Muscle layer of colon (tissue), 2 donors: ENCODE data around the gene MACROD2.

Source experiments
- H3K27ac ChIP-seq: one replicate; pipeline ENCODE4 v1.7.0; 2013; ENCODE audit warnings: low read depth, mild to moderate bottlenecking, low read length, moderate library complexity
- H3K27me3 ChIP-seq, 2 donors: one replicate each; pipeline ENCODE4 v1.7.0; 2013; ENCODE audit warnings: low read length in 2 of 2, mild to moderate bottlenecking in 2 of 2; ENCODE audit not compliant: insufficient read depth in 2 of 2, control insufficient read depth in 1 of 2
- H3K36me3 ChIP-seq: one replicate; pipeline ENCODE4 v1.7.0; 2013; ENCODE audit warnings: mild to moderate bottlenecking, low read length; ENCODE audit not compliant: insufficient read depth
- H3K4me1 ChIP-seq: one replicate; pipeline ENCODE4 v1.7.0; 2013; ENCODE audit warnings: mild to moderate bottlenecking, low read length; ENCODE audit not compliant: insufficient read depth
- H3K4me3 ChIP-seq, 2 donors: one replicate each; pipeline ENCODE4 v1.7.0; 2013; ENCODE audit warnings: low read length in 2 of 2, low read depth in 1 of 2, mild to moderate bottlenecking in 1 of 2, moderate library complexity in 1 of 2
- H3K9ac ChIP-seq: one replicate; pipeline ENCODE4 v1.7.0; 2013; ENCODE audit warnings: low read length
- H3K9me3 ChIP-seq: one replicate; pipeline ENCODE4 v1.7.0; 2013; ENCODE audit warnings: mild to moderate bottlenecking, low read length
- donor health status: abdominal sarcoma.
- donor health status: Adenocarcinoma of cecum.

The MACROD2 gene

GRCh38 chr20:15265581-15266309 lies 1270.4 kb downstream of the MACROD2 start:
- no peak overlapping the region for H3K9ac ChIP-seq
- H3K36me3 ChIP-seq: no peaks in the 10 kb centered on the region
- no peaks in the 10 kb centered on the region for H3K4me1 ChIP-seq
- H3K9me3 ChIP-seq: no peaks in the 10 kb centered on the region
- no peak overlapping the region for H3K4me3 ChIP-seq
- H3K27ac ChIP-seq: no peak overlapping the region
- no peaks in the 10 kb centered on the region for H3K27me3 ChIP-seq

GRCh38 chr20:15267935-15268334 lies 1272.6 kb downstream of the MACROD2 start:
- Histone ChIP-seq H3K27ac (no peak overlapping the region), H3K4me1 (no peaks in the 10 kb centered on the region), H3K4me3 (no peak overlapping the region), H3K9ac (no peak overlapping the region), H3K27me3 (no peaks in the 10 kb centered on the region), H3K9me3 (no peaks in the 10 kb centered on the region), H3K36me3 (no peaks in the 10 kb centered on the region)

GRCh38 chr20:15278041-15278440 lies 1282.7 kb downstream of the MACROD2 start:
- no peaks in the 10 kb centered on the region for H3K27me3 ChIP-seq
- H3K9ac ChIP-seq: no peak overlapping the region
- H3K9me3 ChIP-seq: no peaks in the 10 kb centered on the region
- H3K27ac ChIP-seq: no peak overlapping the region
- H3K36me3 ChIP-seq: no peaks in the 10 kb centered on the region
- H3K4me1 ChIP-seq: no peaks in the 10 kb centered on the region
- H3K4me3 ChIP-seq: no peak overlapping the region

GRCh38 chr20:15287329-15287728 lies 1292.0 kb downstream of the MACROD2 start:
- Histone ChIP-seq H3K36me3 (no peaks in the 10 kb centered on the region), H3K27ac (no peak overlapping the region), H3K4me3 (no peak overlapping the region), H3K4me1 (no peaks in the 10 kb centered on the region), H3K27me3 (no peaks in the 10 kb centered on the region), H3K9ac (no peak overlapping the region), H3K9me3 (no peaks in the 10 kb centered on the region)

GRCh38 chr20:15288106-15288505 lies 1292.8 kb downstream of the MACROD2 start:
- Histone ChIP-seq H3K4me3 (no peak overlapping the region), H3K9ac (no peak overlapping the region), H3K36me3 (no peaks in the 10 kb centered on the region), H3K4me1 (no peaks in the 10 kb centered on the region), H3K9me3 (no peaks in the 10 kb centered on the region), H3K27ac (no peak overlapping the region), H3K27me3 (no peaks in the 10 kb centered on the region)

- Histone ChIP-seq H3K27me3 (no peaks in the 10 kb centered on the region), H3K9me3 (no peaks in the 10 kb centered on the region), H3K36me3 (no peaks in the 10 kb centered on the region), H3K9ac (no peak overlapping the region), H3K27ac (no peak overlapping the region), H3K4me1 (no peaks in the 10 kb centered on the region), H3K4me3 (no peak overlapping the region)
Measured at GRCh38 chr20:15289337-15289736, 1294.0 kb downstream of the MACROD2 start.

- Histone ChIP-seq H3K4me1 (no peaks in the 10 kb centered on the region), H3K27ac (no peak overlapping the region), H3K9ac (no peak overlapping the region), H3K4me3 (no peak overlapping the region), H3K36me3 (no peaks in the 10 kb centered on the region), H3K9me3 (no peaks in the 10 kb centered on the region), H3K27me3 (no peaks in the 10 kb centered on the region)
Measured at GRCh38 chr20:15292405-15292804, 1297.1 kb downstream of the MACROD2 start.

GRCh38 chr20:15296422-15296821 lies 1301.1 kb downstream of the MACROD2 start:
- H3K27me3 ChIP-seq: no peaks in the 10 kb centered on the region
- H3K9ac ChIP-seq: no peak overlapping the region
- H3K4me1 ChIP-seq: no peaks in the 10 kb centered on the region
- no peak overlapping the region for H3K27ac ChIP-seq
- no peak overlapping the region for H3K4me3 ChIP-seq
- no peaks in the 10 kb centered on the region for H3K36me3 ChIP-seq
- H3K9me3 ChIP-seq: no peaks in the 10 kb centered on the region

GRCh38 chr20:15297059-15297875 lies 1302.0 kb downstream of the MACROD2 start:
- H3K4me3 ChIP-seq: no peak overlapping the region
- H3K9me3 ChIP-seq: no peaks in the 10 kb centered on the region
- H3K4me1 ChIP-seq: no peaks in the 10 kb centered on the region
- no peak overlapping the region for H3K9ac ChIP-seq
- H3K36me3 ChIP-seq: no peaks in the 10 kb centered on the region
- H3K27ac ChIP-seq: no peak overlapping the region
- no peaks in the 10 kb centered on the region for H3K27me3 ChIP-seq

GRCh38 chr20:15302075-15302474 lies 1306.8 kb downstream of the MACROD2 start:
- Histone ChIP-seq H3K4me3 (no peak overlapping the region), H3K36me3 (no peaks in the 10 kb centered on the region), H3K27me3 (no peaks in the 10 kb centered on the region), H3K9me3 (no peaks in the 10 kb centered on the region), H3K9ac (no peak overlapping the region), H3K4me1 (no peaks in the 10 kb centered on the region), H3K27ac (no peak overlapping the region)

GRCh38 chr20:15310361-15310760 lies 1315.0 kb downstream of the MACROD2 start:
- Histone ChIP-seq H3K27ac (no peak overlapping the region), H3K9ac (no peak overlapping the region), H3K4me3 (no peak overlapping the region), H3K4me1 (no peaks in the 10 kb centered on the region), H3K27me3 (no peaks in the 10 kb centered on the region), H3K9me3 (no peaks in the 10 kb centered on the region), H3K36me3 (no peaks in the 10 kb centered on the region)
